Neural cell (in vitro differentiated cells): ENCODE results near the gene GHRH. TPM values are rescaled to one million over a fixed set of nuclear protein-coding genes. Genes with fewer than 3 reads are reported as not detected.

ENCODE experiments used
- H2AFZ ChIP-seq: fragments of 200-600, 300-800 bp; sonication (generic), shearing (Covaris generic); 2 replicates; pipeline ENCODE4 v1.6.0; 2014; ENCODE audit warnings: low read depth, mild to moderate bottlenecking, antibody characterized with exemption, low read length, moderate library complexity
- H3F3A ChIP-seq: fragments of 200-600 bp; shearing (Covaris generic); 2 replicates; pipeline ENCODE4 v1.6.1; 2016; ENCODE audit warnings: mild to moderate bottlenecking, moderate library complexity, mixed read lengths, antibody characterized with exemption, low read length; ENCODE audit not compliant: insufficient read depth, poor library complexity, severe bottlenecking
- H3K27ac ChIP-seq: fragments of 200-600, 300-800 bp; sonication (generic), shearing (Covaris generic); 2 replicates; pipeline ENCODE4 v1.5.1; 2014; ENCODE audit warnings: mild to moderate bottlenecking, low read length, moderate library complexity
- H3K27me3 ChIP-seq: fragments of 300-800, 200-600 bp; sonication (generic), shearing (Covaris generic); 2 replicates; pipeline ENCODE4 v1.6.0; 2014; ENCODE audit warnings: mild to moderate bottlenecking, low read depth, low read length, moderate library complexity; ENCODE audit not compliant: insufficient read depth
- H3K36me3 ChIP-seq: fragments of 300-800, 200-600 bp; sonication (generic), shearing (Covaris generic); 2 replicates; pipeline ENCODE4 v1.5.1; 2014; ENCODE audit warnings: mild to moderate bottlenecking, antibody characterized with exemption, low read length, moderate library complexity; ENCODE audit not compliant: insufficient read depth
- H3K4me2 ChIP-seq: fragments of 300-800, 200-600 bp; sonication (generic), shearing (Covaris generic); 2 replicates; pipeline ENCODE4 v1.6.0; 2014; ENCODE audit warnings: mild to moderate bottlenecking, low read length
- H3K4me3 ChIP-seq: fragments of 300-800, 200-600 bp; sonication (generic), shearing (Covaris generic); 2 replicates; pipeline ENCODE4 v1.5.1; 2014; ENCODE audit warnings: mild to moderate bottlenecking, low read length, moderate library complexity
- H3K79me2 ChIP-seq: fragments of 200-600 bp; shearing (Covaris generic); replicated peaks from 2 replicates; pipeline ENCODE4 v1.6.0; 2014; ENCODE audit warnings: mild to moderate bottlenecking, low read length, moderate library complexity; ENCODE audit not compliant: insufficient read depth
- H3K9ac ChIP-seq: fragments of 300-800, 200-600 bp; sonication (generic), shearing (Covaris generic); 2 replicates; pipeline ENCODE4 v1.6.1; 2016; ENCODE audit warnings: mild to moderate bottlenecking, low read length, mixed read lengths
- H3K9me2 ChIP-seq: fragments of 200-600 bp; shearing (Covaris generic); 2 replicates; pipeline ENCODE4 v1.6.1; 2016; ENCODE audit warnings: mild to moderate bottlenecking, low read length, mixed read lengths; ENCODE audit not compliant: insufficient read depth
- H3K9me3 ChIP-seq: fragments of 200-600, 300-800 bp; sonication (generic), shearing (Covaris generic); 2 replicates; pipeline ENCODE4 v1.6.1; 2016; ENCODE audit warnings: mild to moderate bottlenecking, mixed run types, low read length, moderate library complexity, mixed read lengths
- H4K20me1 ChIP-seq: fragments of 200-600 bp; shearing (Covaris generic); 2 replicates; pipeline ENCODE4 v1.6.1; 2016; ENCODE audit warnings: mild to moderate bottlenecking, mixed run types; ENCODE audit not compliant: insufficient read depth
- CTCF ChIP-seq: fragments of 450-650 bp; IDR thresholded peaks from 2 replicates; pipeline ENCODE4 v1.5.1; 2014; ENCODE audit warnings: antibody characterized with exemption, mild to moderate bottlenecking, moderate library complexity; ENCODE audit not compliant: poor library complexity, severe bottlenecking
- EP300 ChIP-seq: fragments of 450-650 bp; conservative IDR thresholded peaks from 2 replicates; pipeline ENCODE4 v1.6.1; 2014; ENCODE audit warnings: antibody characterized with exemption, mild to moderate bottlenecking, moderate library complexity; ENCODE audit not compliant: poor library complexity, severe bottlenecking
- EZH2 ChIP-seq: fragments of 200-600, 300-800 bp; shearing (Covaris generic), sonication (generic); IDR thresholded peaks from 2 replicates; pipeline ENCODE4 v1.6.1; 2014; ENCODE audit warnings: antibody characterized with exemption, low read length, borderline replicate concordance, mild to moderate bottlenecking; ENCODE audit not compliant: insufficient read depth, poor library complexity, severe bottlenecking
- MXI1 ChIP-seq: fragments of 450-650 bp; conservative IDR thresholded peaks from 2 replicates; pipeline ENCODE4 v1.6.1; 2014; ENCODE audit warnings: antibody characterized with exemption, mild to moderate bottlenecking; ENCODE audit not compliant: poor library complexity, severe bottlenecking
- POLR2AphosphoS5 ChIP-seq: IDR thresholded peaks from 2 replicates; pipeline ENCODE4 v1.6.1; 2012
- RAD21 ChIP-seq: fragments of 450-650 bp; conservative IDR thresholded peaks from 2 replicates; pipeline ENCODE4 v1.6.1; 2014; ENCODE audit warnings: antibody characterized with exemption, mild to moderate bottlenecking, moderate library complexity
- REST ChIP-seq: IDR thresholded peaks from 2 replicates; pipeline ENCODE4 v1.6.1; 2012; ENCODE audit warnings: borderline replicate concordance
- SMC3 ChIP-seq: fragments of 450-650 bp; conservative IDR thresholded peaks from 2 replicates; pipeline ENCODE4 v1.6.1; 2014; ENCODE audit warnings: antibody characterized with exemption, mild to moderate bottlenecking, moderate library complexity; ENCODE audit not compliant: poor library complexity
- TAF1 ChIP-seq: IDR thresholded peaks from 2 replicates; pipeline ENCODE4 v1.6.1; 2012; ENCODE audit warnings: low read depth
- polyA plus RNA-seq: library from polyadenylated mRNA; depleted of rRNA; stranded (reverse); fragments of >200 nt; gene quantifications from 2 replicates; pipeline ENCODE4 v1.2.3, GENCODE V29; 2014

The GHRH gene
- polyA plus RNA-seq, 1 donor from 2014 or later: not detected

GRCh38 chr20:37220731-37221130 lies 40.9 kb downstream of the GHRH start:
- no peak overlapping the region for H2AFZ ChIP-seq
- no peaks in the 10 kb centered on the region for H3K27me3 ChIP-seq
- H3F3A ChIP-seq: peaks cover 5% of the 10 kb centered on the region
- peak overlapping the region; percentile 3 for H3K4me2 ChIP-seq
- peak overlapping the region; percentile 39 for H3K4me3 ChIP-seq
- no peaks in the 10 kb centered on the region for H3K79me2 ChIP-seq
- no peaks in the 10 kb centered on the region for H3K9me3 ChIP-seq
- no peaks in the 10 kb centered on the region for H3K9me2 ChIP-seq
- H3K27ac ChIP-seq: peak overlapping the region; percentile 38
- no peak overlapping the region for H3K9ac ChIP-seq
- no peaks in the 10 kb centered on the region for H3K36me3 ChIP-seq
- no peaks in the 10 kb centered on the region for H4K20me1 ChIP-seq
- TF ChIP-seq TAF1 (no peak), RAD21 (no peak), POLR2AphosphoS5 (no peak), CTCF (no peak), SMC3 (no peak), EZH2 (no peak), EP300 (no peak), REST (no peak), MXI1 (no peak)

- Histone ChIP-seq H3K4me2 (peak overlapping the region; percentile 3), H3K27me3 (no peaks in the 10 kb centered on the region), H3K9me3 (no peaks in the 10 kb centered on the region), H3K79me2 (no peaks in the 10 kb centered on the region), H3F3A (peaks cover 5% of the 10 kb centered on the region), H3K4me3 (peak overlapping the region; percentile 39), H2AFZ (no peak overlapping the region), H3K9ac (no peak overlapping the region), H4K20me1 (no peaks in the 10 kb centered on the region), H3K27ac (peak overlapping the region; percentile 38), H3K36me3 (no peaks in the 10 kb centered on the region), H3K9me2 (no peaks in the 10 kb centered on the region)
- TF ChIP-seq REST (no peak), CTCF (no peak), EZH2 (no peak), RAD21 (no peak), POLR2AphosphoS5 (peak; percentile 79), MXI1 (no peak), EP300 (peak; percentile 59)
These were observed 41.6 kb downstream of the GHRH start for GRCh38 chr20:37219751-37220668.
